IPS-20b (cell line): ENCODE measurements around the gene EIF2S1.
"Not testable (repeated sequence)": the region's sequence is repeated elsewhere in the genome, so short reads cannot be mapped to it uniquely, and the experiment has no call there.

ENCODE experiments used
- H3K27ac ChIP-seq: one replicate; pipeline ENCODE4 v1.5.1; 2013; ENCODE audit warnings: low read length
- H3K27me3 ChIP-seq: 2 replicates; pipeline ENCODE4 v1.6.1; 2013; ENCODE audit warnings: mild to moderate bottlenecking, low read length, inconsistent platforms; ENCODE audit not compliant: insufficient read depth
- H3K36me3 ChIP-seq: 2 replicates; pipeline ENCODE4 v1.6.1; 2013; ENCODE audit warnings: low read depth, mild to moderate bottlenecking, inconsistent platforms, low read length, moderate library complexity; ENCODE audit not compliant: insufficient read depth
- H3K4me1 ChIP-seq: 2 replicates; pipeline ENCODE4 v1.6.1; 2013; ENCODE audit warnings: mild to moderate bottlenecking, control low read depth, inconsistent platforms, low read length, moderate library complexity; ENCODE audit not compliant: insufficient read depth
- H3K4me3 ChIP-seq: 2 replicates; pipeline ENCODE4 v1.5.1; 2013; ENCODE audit warnings: mild to moderate bottlenecking, low read length, inconsistent platforms
- H3K9ac ChIP-seq: 2 replicates; pipeline ENCODE4 v1.6.1; 2013; ENCODE audit warnings: low read depth, mild to moderate bottlenecking, inconsistent platforms, low read length, moderate library complexity
- H3K9me3 ChIP-seq: 2 replicates; pipeline ENCODE4 v1.6.1; 2013; ENCODE audit warnings: mild to moderate bottlenecking, low read depth, low read length, inconsistent platforms; ENCODE audit not compliant: insufficient read depth

EIF2S1 gene

DNA sequence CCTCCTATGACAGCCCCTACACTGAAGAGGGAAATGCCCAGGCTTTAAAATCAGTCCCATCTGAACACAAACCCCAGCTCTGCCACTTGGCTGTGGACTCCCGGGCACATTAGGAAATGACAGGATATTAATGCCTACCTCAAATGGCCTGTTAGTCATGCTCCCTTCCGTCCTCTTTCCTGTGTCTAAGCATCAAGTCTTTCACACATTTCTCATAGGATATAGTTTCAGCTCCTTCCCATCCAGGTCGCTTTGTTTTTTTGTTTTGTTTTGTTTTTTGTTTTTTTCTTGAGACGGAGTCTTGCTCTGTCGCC lies 35.7 kb downstream of the EIF2S1 start:
- H3K27ac ChIP-seq: no peak overlapping the region

DNA sequence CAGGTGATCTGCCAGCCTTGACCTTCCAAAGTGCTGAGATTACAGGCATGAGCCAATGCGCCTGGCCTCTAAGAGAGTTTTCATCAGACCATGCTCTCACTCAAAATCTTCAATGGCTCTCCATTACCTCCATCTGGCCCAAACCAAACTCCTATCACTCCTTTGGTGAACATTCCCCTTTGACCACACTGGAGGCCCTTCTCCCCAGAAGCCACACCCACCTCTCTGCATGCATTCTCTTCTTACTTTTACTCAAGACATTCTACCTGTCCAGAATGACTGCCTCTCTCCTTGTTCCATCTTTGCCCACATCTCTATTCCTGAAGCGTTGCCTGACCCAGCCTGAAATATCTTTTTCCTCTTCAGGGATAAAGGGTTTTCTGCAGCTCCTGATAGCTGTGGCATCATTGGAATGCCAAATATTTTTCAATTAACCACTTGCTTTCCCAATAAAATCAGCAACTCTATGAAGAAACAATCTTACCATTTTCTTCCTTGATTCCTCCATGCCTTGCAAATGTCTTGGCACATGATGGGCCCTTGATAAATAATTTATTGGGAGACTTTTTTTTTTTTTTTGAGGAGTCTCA lies 36.3 kb downstream of the EIF2S1 start:
- Histone ChIP-seq H3K9me3 (no peaks in the 10 kb centered on the region), H3K27ac (no peak overlapping the region), H3K4me1 (no peaks in the 10 kb centered on the region), H3K9ac (no peak overlapping the region), H3K36me3 (no peaks in the 10 kb centered on the region), H3K27me3 (no peaks in the 10 kb centered on the region), H3K4me3 (no peak overlapping the region)

More for the DNA sequence above, 35.7 kb downstream of the EIF2S1 start:
- Histone ChIP-seq H3K9me3 (no peaks in the 10 kb centered on the region), H3K4me3 (no peak overlapping the region), H3K4me1 (no peaks in the 10 kb centered on the region), H3K27me3 (no peaks in the 10 kb centered on the region), H3K36me3 (no peaks in the 10 kb centered on the region), H3K9ac (no peak overlapping the region)

DNA sequence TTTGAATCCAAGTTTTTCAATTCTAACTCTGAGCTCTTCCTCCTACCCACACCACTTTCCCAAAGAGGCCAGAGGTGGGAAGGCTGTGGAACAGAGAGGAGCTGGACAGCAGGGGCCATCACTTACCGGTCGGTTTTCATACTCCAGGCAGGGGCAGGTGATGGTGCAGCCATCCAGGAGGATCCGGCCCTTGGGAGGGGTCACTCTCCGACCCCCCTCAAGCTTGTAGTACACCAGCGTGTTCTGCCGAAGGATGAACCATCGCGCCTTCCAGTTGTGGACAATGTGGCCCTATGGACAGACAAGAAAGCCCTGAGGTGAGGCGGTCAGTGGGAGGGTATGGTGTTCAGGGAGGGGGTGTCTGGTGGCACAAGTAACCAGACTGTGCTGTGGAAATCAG lies 37.4 kb downstream of the EIF2S1 start:
- no peaks in the 10 kb centered on the region for H3K9me3 ChIP-seq

DNA sequence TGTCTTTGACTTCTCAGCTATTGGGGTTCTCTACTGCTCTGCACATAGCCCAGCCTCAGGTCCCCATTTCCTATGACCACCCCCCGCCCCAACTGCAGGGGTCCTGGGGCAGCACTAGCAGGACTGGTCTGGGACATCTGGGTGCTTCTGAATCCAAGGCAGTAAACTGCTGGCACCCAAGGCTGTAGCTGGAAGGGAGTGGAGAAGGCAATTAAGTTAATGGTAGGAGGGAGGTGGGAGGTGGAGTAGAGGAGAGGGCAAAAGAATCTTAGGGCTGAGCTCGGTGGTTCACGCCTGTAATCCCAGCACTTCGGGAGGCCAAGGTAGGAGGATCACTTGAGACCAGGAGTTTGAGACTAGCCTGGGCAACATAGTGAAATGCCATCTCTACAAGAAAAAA lies 40.3 kb downstream of the EIF2S1 start:
- H3K27ac ChIP-seq: no peak overlapping the region
- H3K4me3 ChIP-seq: no peak overlapping the region
- no peaks in the 10 kb centered on the region for H3K36me3 ChIP-seq
- H3K9ac ChIP-seq: no peak overlapping the region
- H3K27me3 ChIP-seq: no peaks in the 10 kb centered on the region
- H3K4me1 ChIP-seq: no peaks in the 10 kb centered on the region
- no peaks in the 10 kb centered on the region for H3K9me3 ChIP-seq

More for the DNA sequence above, 37.4 kb downstream of the EIF2S1 start:
- no peak overlapping the region for H3K27ac ChIP-seq
- H3K36me3 ChIP-seq: no peaks in the 10 kb centered on the region
- no peak overlapping the region for H3K4me3 ChIP-seq
- H3K4me1 ChIP-seq: no peaks in the 10 kb centered on the region
- no peaks in the 10 kb centered on the region for H3K27me3 ChIP-seq
- no peak overlapping the region for H3K9ac ChIP-seq

DNA sequence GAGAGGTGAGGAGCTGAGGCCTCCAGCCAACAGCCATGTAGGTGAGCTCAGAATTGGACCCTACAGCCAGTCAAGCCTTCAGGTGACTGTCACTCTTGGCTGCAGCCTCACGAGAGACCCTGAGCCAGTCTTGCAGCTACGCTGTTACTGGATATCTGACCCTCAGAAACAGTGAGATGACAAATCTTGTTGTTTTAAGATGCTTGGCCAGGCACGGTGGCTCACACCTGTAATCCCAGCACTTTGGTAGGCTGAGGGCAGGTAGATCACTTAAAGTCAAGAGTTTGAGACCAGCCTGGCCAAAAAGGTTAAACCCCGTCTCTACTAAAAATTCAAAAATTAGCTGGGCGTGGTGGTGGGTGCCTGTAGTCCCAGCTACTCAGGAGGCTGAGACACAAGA lies 45.6 kb downstream of the EIF2S1 start:
- Histone ChIP-seq H3K27ac (no peak overlapping the region), H3K36me3 (no peaks in the 10 kb centered on the region), H3K4me3 (no peak overlapping the region), H3K27me3 (peaks cover under 1% of the 10 kb centered on the region; the same call in 1 of the 2 replicates), H3K9me3 (no peaks in the 10 kb centered on the region), H3K9ac (no peak overlapping the region), H3K4me1 (no peaks in the 10 kb centered on the region)

DNA sequence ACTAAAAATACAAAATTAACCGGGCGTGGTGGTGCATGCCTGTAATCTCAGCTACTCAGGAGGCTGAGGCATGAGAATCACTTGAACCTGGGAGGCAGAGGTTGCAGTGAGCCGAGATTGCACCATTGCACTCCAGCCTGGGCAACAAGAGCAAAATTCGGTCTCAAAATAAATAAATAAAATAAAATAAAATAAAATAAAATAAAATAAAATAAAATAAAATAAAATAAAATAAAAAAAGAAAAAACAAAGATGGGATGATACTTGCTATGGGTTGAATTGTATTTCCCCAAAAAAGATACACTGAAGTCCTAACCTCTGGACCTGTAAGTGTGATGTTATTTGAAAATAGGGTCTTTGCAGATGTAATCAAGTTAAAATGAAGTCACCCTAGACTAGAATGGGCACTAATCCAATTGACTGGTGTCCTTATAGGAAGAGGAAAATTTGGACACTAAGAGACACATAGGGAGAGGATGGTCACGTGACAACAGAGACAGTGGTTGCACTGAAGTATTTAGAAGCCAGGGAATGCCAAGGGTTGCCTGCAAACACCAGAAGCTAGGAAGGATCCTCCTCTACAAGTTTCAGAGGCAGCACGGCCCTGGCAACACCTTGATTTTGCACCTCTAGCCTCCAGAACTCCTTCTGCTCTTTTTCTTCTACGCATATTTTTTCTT lies 48.1 kb downstream of the EIF2S1 start:
- H3K36me3 ChIP-seq, H3K27ac ChIP-seq, H3K4me3 ChIP-seq: not testable (repeated sequence)

DNA sequence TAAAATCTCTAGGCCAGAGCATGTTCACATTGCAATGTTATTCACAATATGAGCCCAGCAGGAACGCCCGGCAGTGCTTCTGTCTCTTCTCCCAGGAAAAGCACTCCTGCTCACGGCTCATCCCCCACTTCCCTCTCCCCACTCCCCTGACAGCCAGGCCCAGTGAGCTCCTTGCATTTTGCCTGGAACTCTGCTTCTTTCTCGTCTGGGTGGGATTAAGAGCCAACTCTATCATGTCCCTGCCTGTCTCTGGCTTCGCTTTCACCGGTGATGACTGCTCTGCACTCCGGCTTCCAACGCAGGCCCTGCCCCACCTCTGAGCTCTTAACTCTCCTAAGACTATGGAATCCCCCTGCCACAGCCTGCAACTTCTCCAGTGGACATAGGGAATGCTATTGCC lies 49.3 kb downstream of the EIF2S1 start:
- no peak overlapping the region; the same call in 1 of the 2 replicates for H3K9ac ChIP-seq
- H3K4me1 ChIP-seq: 0 out of 2 replicates have a peak, but pooled peaks cover 3% of the 10 kb centered on the region
- H3K27ac ChIP-seq: no peak overlapping the region
- no peak overlapping the region for H3K4me3 ChIP-seq
- H3K36me3 ChIP-seq: no peaks in the 10 kb centered on the region
- no peaks in the 10 kb centered on the region for H3K9me3 ChIP-seq
- H3K27me3 ChIP-seq: peaks cover 24% of the 10 kb centered on the region; the same call in 1 of the 2 replicates

More for the DNA sequence above, 48.1 kb downstream of the EIF2S1 start:
- not testable (repeated sequence) for H3K4me1 ChIP-seq, H3K9ac ChIP-seq, H3K9me3 ChIP-seq
- peaks cover 24% of the 10 kb centered on the region; the same call in 1 of the 2 replicates for H3K27me3 ChIP-seq

DNA sequence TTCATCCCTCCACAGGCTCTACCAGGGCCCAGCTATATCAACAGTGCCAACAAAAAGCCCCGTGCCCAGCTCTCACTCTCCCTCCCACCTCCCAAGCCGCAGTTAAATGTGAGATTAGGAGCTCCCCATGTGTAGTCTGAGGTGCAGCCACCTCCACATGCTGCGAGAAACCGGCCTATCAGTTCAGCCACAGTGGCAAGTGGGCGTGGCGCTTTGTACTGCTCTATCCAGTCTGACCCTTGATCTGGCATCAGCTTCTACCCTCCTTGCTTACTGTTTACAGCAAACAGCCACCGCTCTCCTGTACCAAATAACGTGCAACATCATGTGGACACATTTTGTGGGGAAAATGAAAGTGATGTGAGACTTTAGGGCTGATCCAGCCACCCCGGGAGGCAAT lies 50.2 kb downstream of the EIF2S1 start:
- H3K27me3 ChIP-seq: peaks cover 24% of the 10 kb centered on the region; the same call in 1 of the 2 replicates
- H3K27ac ChIP-seq: no peak overlapping the region
- H3K36me3 ChIP-seq: no peaks in the 10 kb centered on the region
- no peak overlapping the region for H3K4me3 ChIP-seq
- no peaks in the 10 kb centered on the region for H3K9me3 ChIP-seq
- H3K9ac ChIP-seq: no peak overlapping the region
- H3K4me1 ChIP-seq: 0 out of 2 replicates have a peak, but pooled peaks cover 3% of the 10 kb centered on the region

DNA sequence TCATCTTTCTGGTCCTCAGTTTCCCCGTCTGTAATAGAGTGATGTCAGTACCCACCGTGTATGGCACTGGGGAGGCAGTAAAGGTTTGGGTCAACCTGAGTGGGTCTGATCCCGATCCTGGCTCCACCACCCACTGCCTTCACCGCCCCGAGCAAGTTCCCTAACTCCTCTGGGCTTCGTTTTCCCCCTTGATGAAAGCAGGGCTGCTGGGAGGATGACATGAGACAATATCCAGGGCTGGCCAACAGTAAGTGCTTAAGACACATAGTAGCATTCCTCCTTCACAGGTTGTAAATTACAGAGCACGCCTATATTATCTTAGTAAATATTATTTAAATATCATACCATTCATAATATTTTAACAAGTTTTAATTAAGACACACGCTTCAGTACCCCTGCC lies 51.2 kb downstream of the EIF2S1 start:
- H3K9ac ChIP-seq: no peak overlapping the region
- H3K36me3 ChIP-seq: no peaks in the 10 kb centered on the region
- H3K4me3 ChIP-seq: peak overlapping the region; percentile 43; the same call in 1 of the 2 replicates
- H3K27me3 ChIP-seq: peaks cover 24% of the 10 kb centered on the region; the same call in 1 of the 2 replicates
- H3K9me3 ChIP-seq: no peaks in the 10 kb centered on the region
- H3K27ac ChIP-seq: no peak overlapping the region
- 0 out of 2 replicates have a peak, but pooled peaks cover 3% of the 10 kb centered on the region for H3K4me1 ChIP-seq

DNA sequence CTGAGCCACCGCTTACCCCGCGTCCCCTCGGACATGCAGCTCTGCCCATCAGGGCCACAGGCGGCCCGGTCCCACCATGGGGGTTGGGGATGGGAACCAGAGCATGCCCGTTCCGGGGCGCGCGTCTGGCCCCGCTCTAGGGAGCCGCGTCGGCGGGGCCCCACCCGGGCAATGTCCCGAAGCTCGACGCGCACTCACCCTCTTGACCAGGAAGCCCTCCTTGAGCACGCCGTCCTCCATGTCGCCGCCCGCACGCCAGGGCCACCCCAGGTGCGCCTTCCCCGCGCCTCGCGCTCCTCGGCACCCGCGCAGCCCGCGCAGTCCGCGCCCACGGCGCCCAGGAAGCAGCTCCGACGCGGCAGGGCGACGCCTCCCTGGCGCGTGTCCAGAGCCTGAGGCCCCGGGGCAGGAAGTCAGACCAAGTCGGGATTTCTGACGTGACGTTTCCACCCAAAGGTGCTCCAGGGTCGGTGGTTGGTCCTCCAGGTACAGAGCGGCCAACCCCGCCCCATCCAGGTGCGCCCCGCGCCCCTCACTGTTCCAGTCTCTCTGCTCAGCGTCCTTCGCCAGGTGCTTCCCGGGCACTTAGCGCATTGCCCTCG lies 51.8 kb downstream of the EIF2S1 start, which contains the start of gene PLEK2:
PLEK2 (minus strand) TSS at position 346 of the 602 bp plus-strand sequence; CDS start at position 240, 106 bp downstream.
- Histone ChIP-seq H3K9ac (no peak within 1 kb of the TSS), H3K9me3 (no peaks in the 10 kb centered on the region), H3K4me1 (0 out of 2 replicates have a peak, but pooled peaks cover 3% of the 10 kb centered on the region), H3K27me3 (peaks cover 24% of the 10 kb centered on the region; the same call in 1 of the 2 replicates), H3K4me3 (peak within 1 kb of the TSS; percentile 43; the same call in 1 of the 2 replicates), H3K27ac (no peak within 1 kb of the TSS), H3K36me3 (no peaks in the 10 kb centered on the region)

DNA sequence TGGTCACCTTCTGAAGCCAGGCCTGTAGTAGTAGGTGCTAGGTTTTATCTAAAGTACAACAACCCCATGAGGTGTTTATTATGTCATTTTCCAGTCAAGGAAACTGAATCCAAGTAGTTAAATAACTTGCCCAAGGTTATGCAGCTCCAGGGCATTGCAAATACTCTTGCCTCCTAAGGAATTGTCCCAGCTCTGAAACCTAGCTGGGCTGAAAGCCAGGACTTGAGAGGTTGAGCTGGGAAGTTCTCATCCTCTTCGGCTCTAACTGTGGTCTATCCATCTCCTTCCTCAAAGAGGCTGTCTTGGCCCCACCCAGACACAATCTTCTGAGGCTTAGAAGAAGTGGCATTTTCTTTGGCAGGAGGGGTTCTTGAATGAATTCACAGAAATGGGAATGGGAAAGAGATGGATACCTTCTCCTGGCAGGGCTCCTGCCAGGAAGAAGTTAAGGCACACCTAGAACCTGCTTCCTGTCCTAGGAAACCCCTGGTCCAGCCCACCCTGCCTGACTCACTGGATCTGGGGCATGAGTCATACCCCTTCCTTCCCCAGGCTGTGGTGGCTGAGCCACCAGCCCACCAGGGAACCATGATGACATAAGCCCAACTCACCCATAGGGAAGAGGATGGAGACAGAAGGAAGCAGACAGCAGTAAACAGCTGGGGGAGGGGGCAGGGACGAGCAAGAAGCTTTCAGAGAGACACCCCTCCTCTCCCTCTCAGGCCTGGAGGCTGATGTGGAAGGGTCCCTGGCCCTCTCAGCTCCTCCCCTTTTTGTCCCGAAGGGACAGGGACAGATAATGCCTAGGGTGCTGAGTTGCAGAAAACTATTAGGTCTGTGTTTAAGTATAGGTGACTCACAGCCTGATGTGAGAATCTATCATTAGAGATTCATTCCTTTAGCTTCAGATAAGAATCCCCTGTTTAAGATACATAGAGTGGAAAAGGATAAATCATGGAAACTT lies 54.0 kb downstream of the EIF2S1 start:
- Histone ChIP-seq H3K27me3 (peaks cover 24% of the 10 kb centered on the region; the same call in 1 of the 2 replicates), H3K9me3 (no peaks in the 10 kb centered on the region), H3K27ac (no peak overlapping the region), H3K4me1 (0 out of 2 replicates have a peak, but pooled peaks cover 3% of the 10 kb centered on the region), H3K9ac (no peak overlapping the region), H3K4me3 (no peak overlapping the region), H3K36me3 (no peaks in the 10 kb centered on the region)
